ENCODE results near the gene ITGA2B.
A peak's percentile ranks its signal among the peaks of the same experiment; 100 is the strongest.
"Not testable (repeated sequence)": the region's sequence is repeated elsewhere in the genome, so short reads cannot be mapped to it uniquely, and the experiment has no call there.

ITGA2B gene

DNA sequence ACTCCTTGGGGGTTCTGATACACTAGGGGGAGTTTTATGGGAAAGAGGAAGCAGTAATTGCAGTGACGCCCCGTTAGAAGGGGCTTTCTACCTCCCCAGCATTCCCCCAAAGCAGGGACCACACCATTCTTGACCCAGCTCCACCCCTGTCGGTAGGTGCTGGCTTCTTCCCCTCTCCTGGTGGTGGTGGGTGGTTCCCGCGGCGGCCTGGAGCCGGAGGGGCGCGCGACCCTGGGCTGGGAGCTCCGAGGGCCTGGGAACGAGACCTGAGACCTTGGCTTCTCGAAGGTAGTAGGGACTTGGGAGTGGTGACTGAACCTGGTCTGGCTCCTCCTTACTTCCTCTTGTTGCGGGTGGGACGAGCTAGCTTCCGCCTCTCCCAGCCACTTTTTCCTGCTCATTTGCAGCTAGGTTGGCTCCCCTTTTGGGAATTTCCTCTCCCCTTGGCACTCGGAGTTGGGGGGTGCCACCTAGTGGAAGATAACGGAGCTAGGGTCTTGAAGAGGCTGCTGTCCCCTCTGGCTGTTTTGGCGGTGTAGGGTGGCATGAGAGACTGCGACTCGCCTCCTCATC, 43.9 kb downstream of the ITGA2B start:
- no peaks in the 10 kb centered on the region for H3K9me3 ChIP-seq (ENCODE audit: low read length)
- H3K4me2 ChIP-seq (ENCODE audit: low read length), result peak overlapping the region; percentile 89
- no peak overlapping the region for H2AFZ ChIP-seq (ENCODE audit: low read length)
- H3K4me1 ChIP-seq (ENCODE audit: insufficient read depth, low read length, severe bottlenecking), result peaks cover 39% of the 10 kb centered on the region
- no peak overlapping the region for H3K27ac ChIP-seq (ENCODE audit: low read depth, low read length, poor library complexity, severe bottlenecking)
- TF ChIP-seq, protein P1, sequence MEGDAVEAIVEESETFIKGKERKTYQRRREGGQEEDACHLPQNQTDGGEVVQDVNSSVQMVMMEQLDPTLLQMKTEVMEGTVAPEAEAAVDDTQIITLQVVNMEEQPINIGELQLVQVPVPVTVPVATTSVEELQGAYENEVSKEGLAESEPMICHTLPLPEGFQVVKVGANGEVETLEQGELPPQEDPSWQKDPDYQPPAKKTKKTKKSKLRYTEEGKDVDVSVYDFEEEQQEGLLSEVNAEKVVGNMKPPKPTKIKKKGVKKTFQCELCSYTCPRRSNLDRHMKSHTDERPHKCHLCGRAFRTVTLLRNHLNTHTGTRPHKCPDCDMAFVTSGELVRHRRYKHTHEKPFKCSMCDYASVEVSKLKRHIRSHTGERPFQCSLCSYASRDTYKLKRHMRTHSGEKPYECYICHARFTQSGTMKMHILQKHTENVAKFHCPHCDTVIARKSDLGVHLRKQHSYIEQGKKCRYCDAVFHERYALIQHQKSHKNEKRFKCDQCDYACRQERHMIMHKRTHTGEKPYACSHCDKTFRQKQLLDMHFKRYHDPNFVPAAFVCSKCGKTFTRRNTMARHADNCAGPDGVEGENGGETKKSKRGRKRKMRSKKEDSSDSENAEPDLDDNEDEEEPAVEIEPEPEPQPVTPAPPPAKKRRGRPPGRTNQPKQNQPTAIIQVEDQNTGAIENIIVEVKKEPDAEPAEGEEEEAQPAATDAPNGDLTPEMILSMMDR (IDR thresholded peaks at IDR 0.05; ENCODE audit: low read length), result peak; percentile 91
- TF ChIP-seq EZH2 (IDR thresholded peaks at IDR 0.05; ENCODE audit: borderline replicate concordance, low read length), result no peak
- H3K27me3 ChIP-seq (ENCODE audit: insufficient read depth, low read length), result no peaks in the 10 kb centered on the region
- no peaks in the 10 kb centered on the region for H3K36me3 ChIP-seq (ENCODE audit: insufficient read depth, low read length)
- H4K20me1 ChIP-seq (ENCODE audit: insufficient read depth, low read length), result no peaks in the 10 kb centered on the region
- H3K9me2 ChIP-seq (ENCODE audit: low read depth, low read length), result no peaks in the 10 kb centered on the region
- H3K9ac ChIP-seq (ENCODE audit: low read length), result peak overlapping the region; percentile 60
- peak overlapping the region; percentile 68 for H3K4me3 ChIP-seq (ENCODE audit: low read depth, low read length, poor library complexity, severe bottlenecking)
- no peaks in the 10 kb centered on the region for H3K79me2 ChIP-seq (ENCODE audit: insufficient read depth, low read length)
- no peaks in the 10 kb centered on the region; the same call in 1 of the 2 replicates for H3F3A ChIP-seq (ENCODE audit: insufficient read depth, low read length)

DNA sequence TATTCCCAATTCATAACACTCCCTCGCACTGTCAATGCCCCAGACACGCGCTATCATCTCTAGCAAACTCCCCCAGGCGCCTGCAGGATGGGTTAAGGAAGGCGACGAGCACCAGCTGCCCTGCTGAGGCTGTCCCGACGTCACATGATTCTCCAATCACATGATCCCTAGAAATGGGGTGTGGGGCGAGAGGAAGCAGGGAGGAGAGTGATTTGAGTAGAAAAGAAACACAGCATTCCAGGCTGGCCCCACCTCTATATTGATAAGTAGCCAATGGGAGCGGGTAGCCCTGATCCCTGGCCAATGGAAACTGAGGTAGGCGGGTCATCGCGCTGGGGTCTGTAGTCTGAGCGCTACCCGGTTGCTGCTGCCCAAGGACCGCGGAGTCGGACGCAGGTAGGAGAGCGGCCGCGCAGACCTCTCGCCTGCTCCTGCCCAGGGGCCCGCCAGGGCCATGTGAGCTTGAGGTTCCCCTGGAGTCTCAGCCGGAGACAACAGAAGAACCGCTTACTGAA, 44.5 kb downstream of the ITGA2B start, which contains the start of gene GRN:
Gene GRN (plus strand): TSS at position 364 of the 515 bp plus-strand sequence. CDS start 3,863 bp downstream, outside the sequence.
- Histone ChIP-seq H3K27me3 (ENCODE audit: insufficient read depth, low read length) (no peaks in the 10 kb centered on the region), H2AFZ (ENCODE audit: low read length) (no peak within 1 kb of the TSS), H3K4me1 (ENCODE audit: insufficient read depth, low read length, severe bottlenecking) (peaks cover 39% of the 10 kb centered on the region), H3K4me3 (ENCODE audit: low read depth, low read length, poor library complexity, severe bottlenecking) (peak within 1 kb of the TSS; percentile 68), H3K9me3 (ENCODE audit: low read length) (no peaks in the 10 kb centered on the region), H3K9ac (ENCODE audit: low read length) (peak within 1 kb of the TSS; percentile 60), H3K9me2 (ENCODE audit: low read depth, low read length) (no peaks in the 10 kb centered on the region), H3K79me2 (ENCODE audit: insufficient read depth, low read length) (no peaks in the 10 kb centered on the region), H3F3A (ENCODE audit: insufficient read depth, low read length) (no peaks in the 10 kb centered on the region; the same call in 1 of the 2 replicates), H3K36me3 (ENCODE audit: insufficient read depth, low read length) (no peaks in the 10 kb centered on the region), H3K27ac (ENCODE audit: low read depth, low read length, poor library complexity, severe bottlenecking) (no peak within 1 kb of the TSS), H3K4me2 (ENCODE audit: low read length) (peak within 1 kb of the TSS; percentile 89), H4K20me1 (ENCODE audit: insufficient read depth, low read length) (no peaks in the 10 kb centered on the region)
- TF ChIP-seq, protein P1 (IDR thresholded peaks at IDR 0.05; ENCODE audit: low read length), result no peak
- TF ChIP-seq EZH2 (IDR thresholded peaks at IDR 0.05; ENCODE audit: borderline replicate concordance, low read length), result no peak

DNA sequence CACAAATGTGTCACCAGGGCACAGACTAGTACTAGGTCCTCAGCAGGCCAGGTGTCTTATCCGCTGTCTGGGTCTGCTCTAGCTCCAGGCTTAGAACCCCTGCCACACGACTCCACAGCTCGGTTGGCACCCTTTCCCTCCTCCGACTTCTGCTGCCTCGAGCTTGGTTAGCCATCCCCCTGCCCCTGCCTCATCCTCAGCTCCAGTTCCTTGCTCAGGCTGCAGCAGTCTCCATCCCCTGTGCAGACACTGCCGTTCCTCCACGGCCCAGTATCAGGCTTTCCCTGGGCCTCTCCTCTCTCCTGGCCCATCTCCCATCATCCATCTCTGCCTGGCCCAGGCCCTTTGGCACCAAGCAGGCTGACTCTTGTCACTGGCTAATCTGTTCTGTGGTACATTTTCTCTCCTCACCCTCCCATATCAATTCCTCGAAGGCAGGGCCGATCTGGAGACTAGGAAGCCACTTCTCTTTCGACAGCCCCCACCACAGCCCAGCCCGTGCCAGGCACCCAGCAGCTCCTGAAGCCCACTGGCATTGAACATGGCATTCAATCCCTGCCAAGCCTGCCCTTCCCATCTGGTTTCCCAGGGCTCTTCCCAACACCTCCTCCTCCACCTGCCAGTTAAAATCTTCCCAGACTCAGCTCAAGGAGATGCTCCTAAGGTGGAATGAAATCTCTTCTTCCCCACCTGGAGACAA, 45.8 kb downstream of the ITGA2B start:
- no peaks in the 10 kb centered on the region for H3K79me2 ChIP-seq (ENCODE audit: insufficient read depth, low read length)
- no peak overlapping the region for H3K4me3 ChIP-seq (ENCODE audit: low read depth, low read length, poor library complexity, severe bottlenecking)
- TF ChIP-seq EZH2 (IDR thresholded peaks at IDR 0.05; ENCODE audit: borderline replicate concordance, low read length), result no peak
- TF ChIP-seq, protein P1 (IDR thresholded peaks at IDR 0.05; ENCODE audit: low read length), result no peak
- no peaks in the 10 kb centered on the region for H3K9me3 ChIP-seq (ENCODE audit: low read length)
- H3K4me1 ChIP-seq (ENCODE audit: insufficient read depth, low read length, severe bottlenecking), result peaks cover 39% of the 10 kb centered on the region
- H3K36me3 ChIP-seq (ENCODE audit: insufficient read depth, low read length), result no peaks in the 10 kb centered on the region
- no peak overlapping the region for H2AFZ ChIP-seq (ENCODE audit: low read length)
- no peak overlapping the region for H3K27ac ChIP-seq (ENCODE audit: low read depth, low read length, poor library complexity, severe bottlenecking)
- H3K4me2 ChIP-seq (ENCODE audit: low read length), result no peak overlapping the region
- no peak overlapping the region for H3K9ac ChIP-seq (ENCODE audit: low read length)
- H4K20me1 ChIP-seq (ENCODE audit: insufficient read depth, low read length), result no peaks in the 10 kb centered on the region
- H3K9me2 ChIP-seq (ENCODE audit: low read depth, low read length), result no peaks in the 10 kb centered on the region
- no peaks in the 10 kb centered on the region; the same call in 1 of the 2 replicates for H3F3A ChIP-seq (ENCODE audit: insufficient read depth, low read length)
- H3K27me3 ChIP-seq (ENCODE audit: insufficient read depth, low read length), result no peaks in the 10 kb centered on the region

DNA sequence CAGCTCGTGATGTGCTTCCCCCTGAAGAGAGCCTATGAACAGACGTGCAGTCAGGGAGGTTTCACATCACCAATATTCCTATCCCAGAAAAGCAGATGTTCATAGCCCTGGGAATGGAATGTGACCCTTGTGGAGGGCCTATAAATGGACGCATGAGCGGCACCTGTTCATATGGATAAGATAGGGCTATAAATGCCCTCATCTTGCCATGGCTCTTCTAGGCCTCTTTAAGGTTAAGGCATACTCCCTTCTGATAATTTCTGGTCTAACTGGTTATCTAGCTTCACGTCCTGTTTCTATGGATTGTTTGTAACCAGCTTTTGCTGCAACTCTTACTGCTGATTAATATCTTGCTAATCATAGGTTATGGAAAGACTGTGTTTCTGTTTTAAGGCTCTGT, 48.9 kb downstream of the ITGA2B start:
- H3F3A ChIP-seq (ENCODE audit: insufficient read depth, low read length); H3K27ac ChIP-seq (ENCODE audit: low read depth, low read length, poor library complexity, severe bottlenecking); H2AFZ ChIP-seq (ENCODE audit: low read length); H3K9me3 ChIP-seq (ENCODE audit: low read length); H4K20me1 ChIP-seq (ENCODE audit: insufficient read depth, low read length); H3K79me2 ChIP-seq (ENCODE audit: insufficient read depth, low read length); H3K4me3 ChIP-seq (ENCODE audit: low read depth, low read length, poor library complexity, severe bottlenecking); H3K36me3 ChIP-seq (ENCODE audit: insufficient read depth, low read length); H3K27me3 ChIP-seq (ENCODE audit: insufficient read depth, low read length); H3K9me2 ChIP-seq (ENCODE audit: low read depth, low read length); H3K4me2 ChIP-seq (ENCODE audit: low read length); H3K9ac ChIP-seq (ENCODE audit: low read length): not testable (repeated sequence)
- H3K4me1 ChIP-seq (ENCODE audit: insufficient read depth, low read length, severe bottlenecking), result peaks cover 12% of the 10 kb centered on the region
